NCI-H1694 (cell line): ENCODE data around the gene P4HA1.
A peak's percentile ranks its signal among the peaks of the same experiment; 100 is the strongest.
"Not testable (repeated sequence)": the region's sequence is repeated elsewhere in the genome, so short reads cannot be mapped to it uniquely, and the experiment has no call there.

Experiments used
- DNase-seq: peaks from one replicate; lab custom pipeline; 2025; lab: John Stamatoyannopoulos, UW

P4HA1 gene

GRCh38 chr10:73096449-73097304 lies at the start of gene P4HA1:
TSS of gene P4HA1 (minus strand) at chr10:73096866. CDS start at chr10:73074883, 21,983 bp downstream.
- peak; percentile 77 for DNase-seq

GRCh38 chr10:73141603-73142002 lies 44.9 kb upstream of the P4HA1 start:
- no peak for DNase-seq

GRCh38 chr10:73139251-73139650 lies 42.6 kb upstream of the P4HA1 start:
- DNase-seq = no peak

- DNase-seq = no peak
Measured at GRCh38 chr10:73136627-73137026, 40.0 kb upstream of the P4HA1 start.

- DNase-seq = no peak
Measured at GRCh38 chr10:73134727-73135126, 38.1 kb upstream of the P4HA1 start.

GRCh38 chr10:73131913-73132686 lies 35.4 kb upstream of the P4HA1 start:
- DNase-seq = no peak

GRCh38 chr10:73131301-73131700 lies 34.6 kb upstream of the P4HA1 start:
- DNase-seq = no peak

- no peak for DNase-seq
Measured at GRCh38 chr10:73126343-73126742, 29.7 kb upstream of the P4HA1 start.

GRCh38 chr10:73119952-73120351 lies 23.3 kb upstream of the P4HA1 start:
- DNase-seq = no peak

GRCh38 chr10:73119457-73119856 lies 22.8 kb upstream of the P4HA1 start:
- DNase-seq = no peak

- DNase-seq = no peak
Measured at GRCh38 chr10:73117976-73118743, 21.5 kb upstream of the P4HA1 start.

GRCh38 chr10:73116017-73116416 lies 19.4 kb upstream of the P4HA1 start:
- no peak for DNase-seq

- DNase-seq = no peak
Measured at GRCh38 chr10:73113551-73113950, 16.9 kb upstream of the P4HA1 start.

- DNase-seq = not testable (repeated sequence)
Measured at GRCh38 chr10:73112032-73112431, 15.4 kb upstream of the P4HA1 start.

GRCh38 chr10:73110345-73110849 lies 13.7 kb upstream of the P4HA1 start, which contains the start of gene NUDT13:
TSS of gene NUDT13 (plus strand) at chr10:73110455. CDS start at chr10:73114366, 3,911 bp downstream.
- DNase-seq = peak; percentile 46

- DNase-seq = not testable (repeated sequence)
Measured at GRCh38 chr10:73109248-73109652, 12.6 kb upstream of the P4HA1 start.

GRCh38 chr10:73106301-73106700 lies 9.6 kb upstream of the P4HA1 start:
- DNase-seq = no peak

- DNase-seq = no peak
Measured at GRCh38 chr10:73099141-73099540, 2.5 kb upstream of the P4HA1 start.

- no peak for DNase-seq
Measured at GRCh38 chr10:73097305-73097670, 622 bp upstream of the P4HA1 start.

- peak; percentile 17 for DNase-seq
Measured at GRCh38 chr10:73096041-73096448, 621 bp downstream of the P4HA1 start.

GRCh38 chr10:73095481-73096021 lies 1.1 kb downstream of the P4HA1 start:
- DNase-seq = no peak

- no peak for DNase-seq
Measured at GRCh38 chr10:73094986-73095480, 1.6 kb downstream of the P4HA1 start.
